Progenitor cell of endocrine pancreas (in vitro differentiated cells): ENCODE data around the gene N4BP3. TPM values are rescaled to one million over a fixed set of nuclear protein-coding genes. Genes with fewer than 3 reads are reported as not detected.

Experiments used
- DNase-seq: peaks from one replicate; pipeline ENCODE4 v3.0.0; 2021; ENCODE audit warnings: low spot score; ENCODE audit not compliant: unreplicated experiment
- H3K27ac Mint-ChIP-seq: 2 replicates; pipeline ENCODE4 v1.8.0; 2021; ENCODE audit warnings: mild to moderate bottlenecking, moderate library complexity, mixed read lengths
- H3K27me3 Mint-ChIP-seq: 2 replicates; pipeline ENCODE4 v1.8.0; 2021; ENCODE audit warnings: mixed read lengths
- H3K36me3 Mint-ChIP-seq: 2 replicates; pipeline ENCODE4 v1.8.0; 2022; ENCODE audit warnings: mixed read lengths; ENCODE audit not compliant: insufficient read depth
- H3K4me1 Mint-ChIP-seq: 2 replicates; pipeline ENCODE4 v1.8.0; 2021; ENCODE audit warnings: low read depth, mixed read lengths
- H3K4me3 Mint-ChIP-seq: 2 replicates; pipeline ENCODE4 v1.8.0; 2021; ENCODE audit warnings: low read depth, mild to moderate bottlenecking, moderate library complexity, mixed read lengths
- H3K9me3 Mint-ChIP-seq: 2 replicates; pipeline ENCODE4 v1.8.0; 2021; ENCODE audit warnings: low read depth, mixed read lengths
- total RNA-seq: library from RNA; stranded (reverse); gene quantifications from 2 replicates; pipeline ENCODE4 v1.2.1, GENCODE V29; 2021
- TF ChIP-seq, protein P1 (sequence below): fragments of 200-600 bp; sonication (generic); IDR thresholded peaks from one replicate; pipeline ENCODE4 v1.5.0; 2021; ENCODE audit warnings: antibody characterized with exemption, mild to moderate bottlenecking; ENCODE audit not compliant: unreplicated experiment

The N4BP3 gene
- total RNA-seq, 1 donor from 2014 or later: 1.9 TPM

DNA sequence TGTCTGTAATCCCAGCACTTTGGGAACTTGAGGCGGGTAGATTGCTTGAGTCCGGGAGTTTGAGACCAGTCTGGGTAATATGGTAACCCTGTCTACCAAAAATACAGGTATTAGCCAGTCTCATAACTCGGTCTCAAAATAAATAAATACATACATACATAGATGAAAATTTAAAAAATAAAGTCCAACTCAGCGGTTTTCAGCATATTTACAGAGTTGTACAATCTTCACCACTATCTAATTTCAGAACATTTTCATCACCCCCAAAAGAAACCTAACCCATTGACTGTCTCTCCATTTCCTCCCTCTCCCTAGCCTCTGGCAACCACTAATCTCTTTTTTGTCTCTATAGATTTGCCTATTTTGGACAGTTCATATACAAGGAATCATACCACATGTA lies 28.2 kb downstream of the N4BP3 start:
- no peaks in the 10 kb centered on the region for H3K27me3 Mint-ChIP-seq
- no peaks in the 10 kb centered on the region for H3K4me1 Mint-ChIP-seq
- no peak overlapping the region for H3K4me3 Mint-ChIP-seq
- H3K36me3 Mint-ChIP-seq: peaks cover 15% of the 10 kb centered on the region
- H3K27ac Mint-ChIP-seq: no peak overlapping the region
- H3K9me3 Mint-ChIP-seq: no peaks in the 10 kb centered on the region
- no peak for DNase-seq
- TF ChIP-seq, protein P1, sequence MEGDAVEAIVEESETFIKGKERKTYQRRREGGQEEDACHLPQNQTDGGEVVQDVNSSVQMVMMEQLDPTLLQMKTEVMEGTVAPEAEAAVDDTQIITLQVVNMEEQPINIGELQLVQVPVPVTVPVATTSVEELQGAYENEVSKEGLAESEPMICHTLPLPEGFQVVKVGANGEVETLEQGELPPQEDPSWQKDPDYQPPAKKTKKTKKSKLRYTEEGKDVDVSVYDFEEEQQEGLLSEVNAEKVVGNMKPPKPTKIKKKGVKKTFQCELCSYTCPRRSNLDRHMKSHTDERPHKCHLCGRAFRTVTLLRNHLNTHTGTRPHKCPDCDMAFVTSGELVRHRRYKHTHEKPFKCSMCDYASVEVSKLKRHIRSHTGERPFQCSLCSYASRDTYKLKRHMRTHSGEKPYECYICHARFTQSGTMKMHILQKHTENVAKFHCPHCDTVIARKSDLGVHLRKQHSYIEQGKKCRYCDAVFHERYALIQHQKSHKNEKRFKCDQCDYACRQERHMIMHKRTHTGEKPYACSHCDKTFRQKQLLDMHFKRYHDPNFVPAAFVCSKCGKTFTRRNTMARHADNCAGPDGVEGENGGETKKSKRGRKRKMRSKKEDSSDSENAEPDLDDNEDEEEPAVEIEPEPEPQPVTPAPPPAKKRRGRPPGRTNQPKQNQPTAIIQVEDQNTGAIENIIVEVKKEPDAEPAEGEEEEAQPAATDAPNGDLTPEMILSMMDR: no peak

DNA sequence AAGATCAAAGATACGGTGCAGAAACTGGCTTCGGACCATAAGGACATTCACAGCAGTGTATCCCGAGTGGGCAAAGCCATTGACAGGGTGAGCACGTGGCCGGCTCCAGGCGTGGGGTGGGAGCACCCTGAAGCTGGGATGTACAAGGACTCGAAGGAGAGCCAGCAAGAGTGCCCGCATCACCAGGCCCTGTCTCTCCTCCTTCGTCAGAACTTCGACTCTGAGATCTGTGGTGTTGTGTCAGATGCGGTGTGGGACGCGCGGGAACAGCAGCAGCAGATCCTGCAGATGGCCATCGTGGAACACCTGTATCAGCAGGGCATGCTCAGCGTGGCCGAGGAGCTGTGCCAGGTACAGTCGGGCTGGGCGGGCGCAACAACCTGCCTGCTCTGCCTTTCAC lies 29.3 kb downstream of the N4BP3 start:
- Mint-ChIP-seq H3K27ac (no peak overlapping the region), H3K9me3 (no peaks in the 10 kb centered on the region), H3K4me3 (no peak overlapping the region), H3K36me3 (peaks cover 17% of the 10 kb centered on the region), H3K4me1 (no peaks in the 10 kb centered on the region), H3K27me3 (no peaks in the 10 kb centered on the region)
- TF ChIP-seq, protein P1: no peak
- no peak for DNase-seq

GRCh38 chr5:178143246-178143645 lies 29.9 kb downstream of the N4BP3 start:
- H3K36me3 Mint-ChIP-seq: peaks cover 20% of the 10 kb centered on the region

GRCh38 chr5:178143901-178144300 lies 30.6 kb downstream of the N4BP3 start:
- TF ChIP-seq, protein P1: no peak
- no peak overlapping the region for H3K4me3 Mint-ChIP-seq
- no peak for DNase-seq
- H3K9me3 Mint-ChIP-seq: no peaks in the 10 kb centered on the region
- peaks cover 20% of the 10 kb centered on the region for H3K36me3 Mint-ChIP-seq
- no peaks in the 10 kb centered on the region for H3K4me1 Mint-ChIP-seq
- no peak overlapping the region for H3K27ac Mint-ChIP-seq
- H3K27me3 Mint-ChIP-seq: no peaks in the 10 kb centered on the region

More at GRCh38 chr5:178143246-178143645, 29.9 kb downstream of the N4BP3 start:
- Mint-ChIP-seq H3K27ac (no peak overlapping the region), H3K27me3 (no peaks in the 10 kb centered on the region), H3K4me3 (no peak overlapping the region), H3K9me3 (no peaks in the 10 kb centered on the region), H3K4me1 (no peaks in the 10 kb centered on the region)
- no peak for DNase-seq
- TF ChIP-seq, protein P1: no peak

- Mint-ChIP-seq H3K9me3 (no peaks in the 10 kb centered on the region), H3K27me3 (no peaks in the 10 kb centered on the region), H3K36me3 (peaks cover 19% of the 10 kb centered on the region), H3K4me3 (no peak overlapping the region), H3K4me1 (no peaks in the 10 kb centered on the region), H3K27ac (no peak overlapping the region)
- TF ChIP-seq, protein P1: peak; percentile 83
- DNase-seq: peak; percentile 61
Observed at GRCh38 chr5:178145965-178146820, 32.9 kb downstream of the N4BP3 start.
